ENCODE results near the gene SYCP3.

DNA sequence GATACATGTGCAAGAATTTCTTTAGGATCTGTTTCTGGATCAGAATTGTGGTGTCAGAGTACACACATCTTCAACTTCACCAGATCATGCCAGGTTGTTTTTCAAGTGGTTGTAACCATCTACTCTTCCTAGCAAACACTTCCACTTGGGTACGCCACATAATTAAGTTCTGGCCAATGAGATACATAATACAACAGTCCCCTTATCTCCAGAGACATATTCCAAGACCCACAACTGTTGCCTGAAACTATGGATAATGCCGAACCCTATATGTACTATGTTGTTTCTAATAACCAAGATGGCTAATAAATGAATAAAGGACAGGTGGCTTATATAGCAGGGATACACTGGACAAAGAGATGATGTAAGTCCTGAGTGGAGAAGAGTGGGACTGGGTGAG is 44.3 kb downstream of the SYCP3 start:
- TF ChIP-seq, protein P1, sequence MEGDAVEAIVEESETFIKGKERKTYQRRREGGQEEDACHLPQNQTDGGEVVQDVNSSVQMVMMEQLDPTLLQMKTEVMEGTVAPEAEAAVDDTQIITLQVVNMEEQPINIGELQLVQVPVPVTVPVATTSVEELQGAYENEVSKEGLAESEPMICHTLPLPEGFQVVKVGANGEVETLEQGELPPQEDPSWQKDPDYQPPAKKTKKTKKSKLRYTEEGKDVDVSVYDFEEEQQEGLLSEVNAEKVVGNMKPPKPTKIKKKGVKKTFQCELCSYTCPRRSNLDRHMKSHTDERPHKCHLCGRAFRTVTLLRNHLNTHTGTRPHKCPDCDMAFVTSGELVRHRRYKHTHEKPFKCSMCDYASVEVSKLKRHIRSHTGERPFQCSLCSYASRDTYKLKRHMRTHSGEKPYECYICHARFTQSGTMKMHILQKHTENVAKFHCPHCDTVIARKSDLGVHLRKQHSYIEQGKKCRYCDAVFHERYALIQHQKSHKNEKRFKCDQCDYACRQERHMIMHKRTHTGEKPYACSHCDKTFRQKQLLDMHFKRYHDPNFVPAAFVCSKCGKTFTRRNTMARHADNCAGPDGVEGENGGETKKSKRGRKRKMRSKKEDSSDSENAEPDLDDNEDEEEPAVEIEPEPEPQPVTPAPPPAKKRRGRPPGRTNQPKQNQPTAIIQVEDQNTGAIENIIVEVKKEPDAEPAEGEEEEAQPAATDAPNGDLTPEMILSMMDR (IDR thresholded peaks at IDR 0.05; ENCODE audit: borderline replicate concordance, extremely low read depth, low read length, poor library complexity, severe bottlenecking): no peak
- no peak for TF ChIP-seq EZH2 (IDR thresholded peaks at IDR 0.05; ENCODE audit: borderline replicate concordance, low read depth, low read length, severe bottlenecking)

Data from DND-41 (cell line).